WTC11 (cell line): Measurements from ENCODE around the gene RGL1. TPM values are rescaled to one million over a fixed set of nuclear protein-coding genes. Genes with fewer than 3 reads are reported as not detected.

Experiments
- ATAC-seq: fragments of 200-7000 bp; cut with Tn5 transposase; 2 replicates; pipeline ENCODE4 v1.10.0; 2021; ENCODE audit warnings: mild to moderate bottlenecking, moderate library complexity
- CTCF ChIA-PET: fragments of 300-600 bp; sonication (Branson Sonifier 250); formaldehyde crosslinking; loops from one replicate; lab custom pipeline; 2021; ENCODE audit warnings: antibody characterized with exemption; lab: Charles Lee
- POLR2A ChIA-PET: fragments of 350-600 bp; sonication (Branson Sonifier 250); formaldehyde crosslinking; loops from one replicate; lab custom pipeline; 2021; ENCODE audit warnings: antibody characterized with exemption; lab: Charles Lee
- DNase-seq: peaks from one replicate; pipeline ENCODE4 v3.0.0; 2021; ENCODE audit warnings: low spot score
- H3K27ac Mint-ChIP-seq: 2 replicates; pipeline ENCODE4 v1.8.0; 2021; ENCODE audit warnings: mixed read lengths
- H3K27me3 Mint-ChIP-seq: 2 replicates; pipeline ENCODE4 v1.8.0; 2021; ENCODE audit warnings: low read depth, mild to moderate bottlenecking, moderate library complexity, mixed read lengths
- H3K36me3 Mint-ChIP-seq: 2 replicates; pipeline ENCODE4 v1.8.0; 2021; ENCODE audit warnings: mixed read lengths
- H3K4me1 Mint-ChIP-seq: 2 replicates; pipeline ENCODE4 v1.8.0; 2022; ENCODE audit warnings: mixed read lengths
- H3K4me3 Mint-ChIP-seq: 2 replicates; pipeline ENCODE4 v1.8.0; 2021; ENCODE audit warnings: mild to moderate bottlenecking, moderate library complexity, mixed read lengths
- H3K9me3 Mint-ChIP-seq: 2 replicates; pipeline ENCODE4 v1.8.0; 2021; ENCODE audit warnings: mixed read lengths
- AR ChIP-seq: fragments of 250-450 bp; sonication (Bioruptor Pico); IDR thresholded peaks from 2 replicates; pipeline ENCODE4 v1.9.0; 2021; ENCODE audit warnings: mild to moderate bottlenecking
- ATF1 ChIP-seq: sonication (generic); formaldehyde crosslinking; IDR thresholded peaks from 2 replicates; pipeline ENCODE4 v1.8.1; 2023; ENCODE audit warnings: mild to moderate bottlenecking, moderate library complexity, missing genetic modification reagents
- ATF6 ChIP-seq: sonication (generic); formaldehyde crosslinking; IDR thresholded peaks from 2 replicates; pipeline ENCODE4 v1.8.1; 2023; ENCODE audit warnings: mild to moderate bottlenecking, missing genetic modification reagents
- ESRRA ChIP-seq: sonication (generic); formaldehyde crosslinking; IDR thresholded peaks from 2 replicates; pipeline ENCODE4 v1.8.1; 2022; ENCODE audit warnings: mild to moderate bottlenecking, missing genetic modification reagents, borderline replicate concordance
- GABPB1 ChIP-seq: sonication (generic); formaldehyde crosslinking; IDR thresholded peaks from 2 replicates; pipeline ENCODE4 v1.8.1; 2023; ENCODE audit warnings: mild to moderate bottlenecking, missing genetic modification reagents
- PRDM15 ChIP-seq: sonication (generic); formaldehyde crosslinking; IDR thresholded peaks from 2 replicates; pipeline ENCODE4 v1.8.0; 2022; ENCODE audit warnings: missing genetic modification reagents
- PREB ChIP-seq: sonication (generic); formaldehyde crosslinking; IDR thresholded peaks from 2 replicates; pipeline ENCODE4 v1.8.1; 2022; ENCODE audit warnings: mild to moderate bottlenecking, missing genetic modification reagents, moderate library complexity, borderline replicate concordance
- ZBTB43 ChIP-seq: sonication (generic); formaldehyde crosslinking; IDR thresholded peaks from 2 replicates; pipeline ENCODE4 v1.8.1; 2023; ENCODE audit warnings: mild to moderate bottlenecking, missing genetic modification reagents
- ZMAT4 ChIP-seq: fragments of 250-450 bp; sonication (Bioruptor Pico); IDR thresholded peaks from 2 replicates; pipeline ENCODE4 v1.9.0; 2021; ENCODE audit warnings: mild to moderate bottlenecking
- ZNF281 ChIP-seq: sonication (generic); formaldehyde crosslinking; IDR thresholded peaks from 2 replicates; pipeline ENCODE4 v1.8.0; 2023; ENCODE audit warnings: mild to moderate bottlenecking, missing genetic modification reagents
- ZNF317 ChIP-seq: sonication (generic); formaldehyde crosslinking; IDR thresholded peaks from 2 replicates; pipeline ENCODE4 v1.8.1; 2023; ENCODE audit warnings: low read depth, mild to moderate bottlenecking, moderate library complexity, missing genetic modification reagents, borderline replicate concordance
- ZNF671 ChIP-seq: fragments of 250-450 bp; sonication (Bioruptor Pico); IDR thresholded peaks from 2 replicates; pipeline ENCODE4 v1.8.0; 2021; ENCODE audit warnings: mild to moderate bottlenecking
- total RNA-seq: library from RNA; stranded (reverse); gene quantifications from 3 replicates; pipeline ENCODE4 v1.2.3, GENCODE V29; 2021

The RGL1 gene
- total RNA-seq, 1 experiment from 2014 or later: 1.5 TPM

- H3K36me3 Mint-ChIP-seq: no peaks in the 10 kb centered on the region
- no peak overlapping the region for H3K27ac Mint-ChIP-seq
- ATAC-seq (no peak), DNase-seq (no peak)
- TF ChIP-seq AR: no peak
- TF ChIP-seq ZNF671: no peak
- no peak for TF ChIP-seq ZBTB43
- no peaks in the 10 kb centered on the region for H3K9me3 Mint-ChIP-seq
- no peaks in the 10 kb centered on the region for H3K4me1 Mint-ChIP-seq
- CTCF ChIA-PET: no interaction called here
- H3K4me3 Mint-ChIP-seq: no peak overlapping the region
- no peaks in the 10 kb centered on the region for H3K27me3 Mint-ChIP-seq
- POLR2A ChIA-PET: no interaction called here
Observed at GRCh38 chr1:183961132-183961531, 156.2 kb downstream of the RGL1 start.

GRCh38 chr1:183962903-183963302, 158.0 kb downstream of the RGL1 start:
- ATAC-seq: no peak
- no peak for DNase-seq
- no peak overlapping the region for H3K4me3 Mint-ChIP-seq
- TF ChIP-seq ATF6 (CRISPR knock-in tag): no peak
- no peak for TF ChIP-seq ZNF281 (CRISPR knock-in tag)
- TF ChIP-seq ZNF317 (CRISPR knock-in tag): no peak
- TF ChIP-seq PRDM15 (CRISPR knock-in tag): no peak
- TF ChIP-seq ZMAT4 (CRISPR knock-in tag): no peak
- no peak for TF ChIP-seq GABPB1
- TF ChIP-seq ATF1 (CRISPR knock-in tag): no peak
- no peak for TF ChIP-seq PREB (CRISPR knock-in tag)
- no peak for TF ChIP-seq ESRRA (CRISPR knock-in tag)
- TF ChIP-seq, all 79 proteins: peak for 0
- ChIA-PET CTCF (no interaction called here), POLR2A (no interaction called here)
- H3K36me3 Mint-ChIP-seq: no peaks in the 10 kb centered on the region
- no peaks in the 10 kb centered on the region for H3K27me3 Mint-ChIP-seq
- H3K4me1 Mint-ChIP-seq: no peaks in the 10 kb centered on the region
- no peak overlapping the region for H3K27ac Mint-ChIP-seq
- no peaks in the 10 kb centered on the region for H3K9me3 Mint-ChIP-seq
